ENCODE results near the gene MRPL2.
"Not testable (repeated sequence)": the region's sequence is repeated elsewhere in the genome, so short reads cannot be mapped to it uniquely, and the experiment has no call there.

The MRPL2 gene

DNA sequence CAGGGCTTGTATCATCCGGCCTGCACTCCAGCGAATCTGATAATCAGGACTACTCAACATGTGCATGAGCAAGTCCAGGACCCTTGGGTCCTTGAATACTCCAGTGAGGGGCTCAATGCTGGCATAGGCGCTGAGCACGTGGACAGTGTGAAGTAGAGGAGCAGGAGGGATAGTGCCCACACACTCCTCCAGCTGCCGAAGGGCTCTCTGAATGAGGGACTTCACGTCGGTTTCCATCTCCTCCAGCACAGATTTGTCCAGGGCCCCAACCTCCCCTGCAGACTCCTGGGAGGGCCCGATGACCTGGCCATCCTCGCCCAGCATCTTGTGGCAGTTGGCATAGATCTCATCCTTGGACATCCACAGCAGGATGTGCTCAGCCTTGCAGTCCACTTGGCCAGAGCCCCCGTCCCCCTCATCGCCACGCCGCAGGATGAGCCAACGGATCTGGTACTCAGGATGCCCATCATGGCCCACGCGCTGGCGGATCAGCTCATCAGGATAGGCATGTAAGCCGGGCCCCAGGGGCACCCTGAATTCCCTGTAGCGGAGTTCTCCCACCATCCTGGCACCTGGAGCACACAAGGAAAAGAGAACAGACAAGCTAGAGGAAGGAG lies 6.9 kb downstream of the MRPL2 start:
- no peak for FAIRE-seq

DNA sequence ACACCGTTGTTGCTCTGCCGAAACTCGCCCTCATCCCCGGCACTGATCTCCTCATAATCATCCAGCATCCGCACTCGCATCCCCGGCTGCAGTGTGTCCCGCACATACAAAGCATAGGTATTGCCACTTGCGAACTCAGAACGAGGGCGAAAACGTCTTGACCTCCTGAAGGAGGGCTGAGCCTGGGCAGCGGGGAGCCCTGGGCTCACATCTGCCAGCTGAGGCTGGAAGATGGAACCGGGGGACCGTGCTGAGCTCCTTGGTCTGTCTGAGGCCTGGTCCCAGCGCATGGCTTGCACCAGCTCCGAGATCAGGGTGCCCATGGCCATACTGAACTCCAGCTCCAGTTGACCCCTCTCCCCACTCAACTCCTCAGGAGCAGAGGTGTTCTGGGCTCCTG lies 8.3 kb downstream of the MRPL2 start:
- no peak for FAIRE-seq

DNA sequence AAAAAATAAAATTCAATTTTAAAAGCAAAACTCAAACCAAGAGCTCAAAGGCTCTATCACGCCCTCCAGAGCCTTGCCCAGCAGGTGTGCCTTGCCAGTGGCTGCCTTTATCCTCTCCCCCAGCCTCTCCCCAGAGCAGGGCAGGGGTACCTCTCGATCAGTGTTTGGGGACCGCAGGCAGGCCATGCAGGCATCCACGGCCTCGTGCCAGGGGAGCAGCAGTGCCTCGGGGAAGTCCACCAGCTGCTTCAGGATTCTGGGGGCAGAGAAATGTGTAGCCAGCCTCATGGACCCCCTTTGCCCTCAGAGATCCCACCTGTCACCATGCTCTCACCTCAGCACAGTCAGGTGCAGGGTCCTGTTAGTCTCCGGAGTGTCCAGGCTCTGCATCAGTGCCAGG lies 11.2 kb downstream of the MRPL2 start:
- FAIRE-seq = no peak

DNA sequence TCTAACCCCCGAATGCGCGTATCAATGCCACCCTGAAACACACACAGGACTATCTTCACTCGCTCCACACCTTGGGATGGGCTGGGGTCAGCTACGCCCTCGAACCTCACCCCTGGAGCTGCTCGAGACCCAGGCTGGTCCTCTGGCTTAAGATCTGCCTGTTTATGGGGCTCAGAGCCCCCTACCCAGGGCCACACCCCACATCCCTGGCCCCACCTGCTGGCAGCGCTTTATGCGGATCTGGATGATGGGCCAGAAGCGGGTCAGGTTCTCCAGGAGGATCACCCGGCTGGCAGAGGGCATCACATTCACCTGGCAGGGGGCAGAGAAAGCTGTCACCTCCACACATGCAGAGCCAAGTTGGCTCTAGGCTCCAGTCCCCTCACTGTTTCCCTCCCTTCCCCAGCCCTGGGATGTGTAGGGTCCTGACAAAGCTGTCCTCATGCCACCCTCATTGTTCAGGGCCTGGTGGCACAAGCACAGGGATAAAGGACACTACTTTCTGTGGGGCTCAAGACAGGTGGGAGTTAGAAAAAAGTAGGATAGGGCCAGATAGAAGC lies 13.8 kb downstream of the MRPL2 start:
- FAIRE-seq = no peak

DNA sequence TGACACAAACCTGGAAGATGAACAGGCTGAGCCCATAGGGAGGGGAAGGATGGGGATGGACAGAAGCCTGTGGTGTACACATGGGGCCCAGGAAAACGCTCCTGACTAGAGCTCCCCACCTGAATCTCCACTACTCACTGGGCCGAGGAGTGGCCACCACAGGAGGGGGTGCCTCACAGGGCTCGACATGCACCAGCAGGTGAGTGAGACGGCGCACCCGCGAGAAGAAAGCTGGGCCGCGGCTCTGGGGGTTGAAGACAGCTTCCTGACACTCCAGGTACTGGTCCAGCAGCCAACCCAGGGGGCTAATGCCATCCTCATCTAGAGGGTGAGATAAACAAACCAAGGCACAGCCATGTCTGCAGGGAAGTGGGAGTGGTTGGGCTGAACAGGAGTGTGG lies 15.9 kb downstream of the MRPL2 start:
- no peak for FAIRE-seq

GRCh38 chr6:43041475-43041874 lies 17.8 kb downstream of the MRPL2 start:
- not testable (repeated sequence) for FAIRE-seq

- FAIRE-seq = no peak
These were observed 18.5 kb downstream of the MRPL2 start for GRCh38 chr6:43040542-43041257.

- no peak for FAIRE-seq
These were observed 20.5 kb downstream of the MRPL2 start for GRCh38 chr6:43038727-43039126.

DNA sequence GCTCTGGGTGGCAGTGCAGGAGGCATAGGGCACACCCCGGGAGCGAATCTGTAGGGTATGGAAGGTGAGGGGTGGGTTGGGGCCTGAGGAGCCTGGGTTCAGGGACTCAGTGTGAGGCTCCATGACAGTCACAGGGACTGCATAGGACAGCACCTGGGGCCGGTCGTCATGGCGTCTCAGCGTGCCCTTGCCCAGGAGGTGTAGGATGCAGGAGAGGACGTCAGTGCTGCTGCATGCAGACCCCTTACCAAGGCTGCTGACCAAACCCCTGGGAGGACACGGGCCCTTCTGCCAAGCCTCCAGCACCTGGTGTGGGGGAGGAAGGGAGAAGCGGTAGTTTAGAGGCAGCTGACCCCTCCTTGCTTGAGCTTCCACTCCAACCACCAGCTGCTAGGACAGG lies 21.5 kb downstream of the MRPL2 start:
- no peak for FAIRE-seq

DNA sequence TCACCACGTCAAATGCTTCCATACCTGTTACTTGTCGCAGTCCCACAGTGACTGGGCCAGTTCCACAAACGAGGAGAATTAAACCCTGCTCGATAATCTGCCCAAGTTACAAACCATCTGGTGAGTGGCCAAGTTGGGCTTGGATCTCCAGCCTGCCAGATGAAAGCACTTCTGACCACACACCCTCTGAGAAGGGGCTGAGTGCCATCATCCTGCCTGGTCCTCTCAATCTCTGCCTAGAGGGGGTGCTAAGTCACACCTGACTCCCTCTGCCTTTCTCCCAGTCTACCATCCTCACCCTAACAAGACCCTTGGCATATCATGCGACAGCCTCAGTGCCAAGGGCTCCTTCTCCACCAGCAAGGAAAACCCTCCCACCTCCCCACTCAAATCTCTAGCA lies 22.0 kb downstream of the MRPL2 start:
- no peak for FAIRE-seq

DNA sequence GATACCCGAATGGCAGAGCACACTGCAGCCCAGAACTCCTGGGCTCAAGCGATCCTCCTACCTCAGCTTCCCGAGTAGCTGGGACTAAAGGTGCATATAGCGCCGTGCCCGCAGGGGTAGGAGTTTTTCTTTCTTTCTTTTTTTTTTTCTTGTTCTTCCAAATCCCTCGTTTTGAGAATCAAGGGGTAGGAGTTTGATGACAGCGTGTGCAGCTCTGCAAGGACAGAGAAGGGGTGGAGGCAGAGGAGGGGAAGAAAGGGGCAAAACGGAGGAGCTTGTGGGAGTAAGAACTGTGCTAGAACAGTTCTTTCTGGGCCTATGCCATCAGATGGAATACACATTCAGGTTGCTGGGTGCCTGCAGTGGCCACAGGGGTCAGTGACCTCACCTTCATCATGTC lies 22.5 kb downstream of the MRPL2 start:
- FAIRE-seq = no peak

- no peak for FAIRE-seq
These were observed 23.6 kb downstream of the MRPL2 start for GRCh38 chr6:43035495-43036194.

DNA sequence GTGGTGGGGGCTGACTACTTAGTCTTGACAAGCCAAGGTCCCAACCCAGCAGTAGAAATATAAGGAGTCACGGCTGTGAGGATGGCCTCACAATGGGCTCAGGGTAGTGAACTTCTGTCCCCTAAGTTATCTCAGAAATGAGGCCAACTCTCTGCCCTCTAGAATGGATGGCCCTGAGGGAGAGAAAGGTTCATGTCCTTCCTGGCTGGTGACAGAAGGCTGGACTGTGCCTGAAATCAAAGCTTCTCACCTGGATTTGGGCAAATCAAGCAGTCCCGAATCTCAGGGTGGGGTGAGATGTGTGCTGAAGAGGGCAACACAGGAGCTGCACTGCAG lies 25.1 kb downstream of the MRPL2 start:
- FAIRE-seq = no peak

DNA sequence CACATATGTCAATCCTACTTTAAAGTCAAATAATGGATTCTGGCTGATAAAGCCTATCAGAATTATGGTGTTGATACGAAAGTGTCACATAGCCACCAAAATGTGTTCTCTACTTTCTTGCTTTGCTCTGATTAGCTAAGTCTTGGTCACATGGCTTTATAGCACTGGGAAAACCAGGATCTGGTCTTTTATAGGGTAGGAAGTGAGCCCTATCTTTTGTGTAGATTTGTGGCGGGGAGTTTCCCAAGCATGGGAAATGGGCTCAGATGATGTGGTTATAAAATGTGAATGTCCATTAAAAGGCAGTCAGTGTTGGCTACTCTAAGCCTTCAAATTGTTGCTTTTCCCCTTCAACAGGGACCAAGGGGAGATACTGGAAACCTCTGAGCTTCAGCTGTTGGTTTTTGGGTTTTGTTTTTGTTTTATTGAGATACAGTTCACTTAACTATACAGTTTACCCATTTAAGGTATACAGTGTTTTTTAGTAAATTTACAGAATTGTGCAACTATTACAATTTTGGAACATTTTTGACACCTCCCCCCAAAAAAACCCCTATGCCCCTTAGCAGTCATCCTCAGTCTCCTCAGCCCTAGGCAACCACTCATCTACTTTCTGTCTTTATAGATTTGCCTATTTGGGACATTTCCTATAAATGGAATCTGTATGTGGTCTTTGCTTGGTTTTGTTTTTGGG lies 25.6 kb downstream of the MRPL2 start:
- FAIRE-seq = no peak

DNA sequence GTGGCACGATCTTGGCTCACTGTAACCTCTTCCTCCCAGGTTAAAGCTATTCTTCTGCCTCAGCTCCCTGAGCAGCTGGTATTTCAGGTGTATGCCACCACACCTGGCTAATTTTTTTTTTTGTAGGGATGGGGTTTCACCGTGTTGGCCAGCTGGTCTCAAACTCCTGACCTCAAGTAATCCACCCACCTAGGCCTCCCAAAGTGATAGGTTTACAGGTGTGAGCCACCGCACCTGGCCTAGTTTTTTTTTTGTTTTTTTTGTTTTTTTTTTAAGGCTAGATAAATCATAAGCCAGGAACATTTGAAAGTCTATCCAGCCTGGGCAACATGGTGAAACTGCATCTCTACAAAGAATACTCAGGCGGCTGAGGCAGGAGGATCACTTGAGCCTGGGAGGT lies 26.9 kb downstream of the MRPL2 start:
- FAIRE-seq = no peak

DNA sequence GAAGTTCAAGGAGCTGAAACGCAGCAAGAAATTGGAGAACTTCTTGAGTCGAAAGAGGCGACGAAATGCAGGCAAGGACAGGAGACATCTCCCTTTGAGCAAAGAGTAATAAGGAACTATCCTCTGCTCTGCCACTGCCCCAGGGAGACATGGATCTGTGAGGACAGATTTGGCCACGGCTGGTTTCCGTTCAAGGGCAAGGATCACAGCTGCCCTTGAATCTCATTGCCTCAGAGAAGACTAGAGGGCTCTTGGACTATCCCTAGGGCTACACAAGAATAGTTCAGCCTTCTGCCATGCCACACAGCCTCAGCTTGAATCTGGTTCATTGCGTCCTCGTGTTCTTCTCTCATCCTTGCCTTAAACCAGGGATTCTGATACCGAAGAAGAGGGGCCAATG lies 30.1 kb downstream of the MRPL2 start:
- FAIRE-seq = no peak

DNA sequence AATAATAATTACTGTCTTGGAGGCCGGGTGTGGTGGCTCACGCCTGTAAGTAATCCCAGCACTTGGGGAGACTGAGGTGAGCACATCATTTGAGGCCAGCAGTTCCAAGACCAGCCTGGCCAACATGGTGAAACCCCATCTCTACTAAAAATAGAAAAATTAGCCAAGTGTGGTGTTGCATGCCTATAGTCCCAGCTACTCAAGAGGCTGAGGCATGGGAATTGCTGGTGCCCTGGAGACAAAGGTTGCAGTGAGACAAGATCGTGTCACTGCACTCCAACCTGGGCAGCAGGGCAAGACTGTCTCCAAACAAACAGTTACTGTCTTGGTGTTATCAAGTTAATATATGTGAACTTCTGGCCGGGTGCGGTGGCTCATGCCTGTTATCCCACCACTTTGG lies 32.9 kb downstream of the MRPL2 start:
- FAIRE-seq = no peak

GRCh38 chr6:43024436-43024835 lies 34.8 kb downstream of the MRPL2 start:
- no peak for FAIRE-seq

- FAIRE-seq = no peak
These were observed 37.8 kb downstream of the MRPL2 start, which contains the start of gene RRP36 for GRCh38 chr6:43021270-43022047. Gene RRP36, plus strand, starts transcription at chr6:43021623. Its CDS starts 32 bp downstream, at chr6:43021655.

GRCh38 chr6:43020847-43021246 lies 38.4 kb downstream of the MRPL2 start:
- FAIRE-seq = no peak

DNA sequence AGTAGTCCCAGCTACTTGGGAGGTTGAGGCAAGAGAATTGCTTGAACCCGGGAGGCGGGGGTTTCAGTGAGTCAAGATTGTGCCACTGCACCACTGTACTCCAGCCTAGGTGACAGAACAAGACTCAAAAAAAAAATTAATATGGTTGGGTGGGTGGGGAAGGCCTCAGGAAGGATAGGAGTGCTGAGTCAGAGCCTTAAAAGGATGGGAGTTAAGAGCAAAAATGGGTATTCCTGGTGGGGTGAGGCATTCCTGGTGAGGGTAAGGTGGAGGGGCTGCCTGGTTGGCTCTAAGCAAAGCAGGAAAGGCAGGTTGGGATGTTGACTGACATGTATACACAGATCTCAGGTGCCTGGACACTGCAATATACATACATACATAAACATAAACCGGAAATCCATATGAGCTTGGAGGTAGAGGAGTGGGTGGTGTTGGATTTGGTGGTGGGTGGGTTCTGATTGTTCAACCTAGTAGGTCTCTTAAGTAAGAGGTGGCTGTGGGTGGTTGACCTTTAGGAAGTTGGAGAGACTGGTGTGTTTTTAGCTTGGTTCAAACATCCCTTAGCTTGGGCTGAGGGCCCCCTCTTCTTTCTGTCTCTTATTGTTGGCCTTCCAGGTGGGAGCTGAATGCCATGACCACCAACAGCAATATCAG lies 39.1 kb downstream of the MRPL2 start:
- no peak for FAIRE-seq

DNA sequence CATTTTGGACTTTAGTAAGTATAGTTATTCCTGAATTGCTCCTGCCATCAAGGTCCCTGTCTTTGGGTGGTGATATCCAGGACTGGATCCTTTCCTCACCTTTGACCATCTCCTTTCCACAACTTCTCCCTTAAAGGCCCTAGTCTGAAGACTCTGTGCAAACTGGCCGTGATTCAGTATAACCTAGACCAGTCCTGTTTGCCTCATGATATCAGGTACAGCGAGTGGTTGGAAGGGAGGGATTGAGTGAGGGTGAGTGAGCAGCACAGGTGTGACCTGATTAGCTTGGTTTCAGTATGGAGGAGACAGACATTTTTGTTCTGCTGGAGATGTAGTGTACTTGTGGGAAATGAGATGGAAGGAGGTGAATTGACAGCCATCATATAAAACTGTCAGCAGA lies 40.1 kb downstream of the MRPL2 start:
- FAIRE-seq = no peak
